H9 (cell line): ENCODE measurements around the gene PACRGL. TPM values are rescaled to one million over a fixed set of nuclear protein-coding genes. Genes with fewer than 3 reads are reported as not detected.

Experiments
- DNase-seq: peaks from one replicate; pipeline ENCODE4 v3.0.0-alpha.2; 2017
- H2AFZ ChIP-seq: one replicate; pipeline ENCODE4 v1.6.1; 2013; ENCODE audit warnings: mild to moderate bottlenecking, low read length, control low read depth, moderate library complexity
- H2AK5ac ChIP-seq: 2 replicates; pipeline ENCODE4 v1.6.1; 2013; ENCODE audit warnings: low read length, control low read depth, mixed read lengths; ENCODE audit not compliant: insufficient read length
- H2BK120ac ChIP-seq: one replicate; pipeline ENCODE4 v1.6.1; 2013; ENCODE audit warnings: low read depth, mild to moderate bottlenecking, low read length, control low read depth, inconsistent platforms; ENCODE audit not compliant: poor library complexity, severe bottlenecking
- H2BK12ac ChIP-seq: 2 replicates; pipeline ENCODE4 v1.6.1; 2013; ENCODE audit warnings: low read length, control low read depth, mixed read lengths, low read depth; ENCODE audit not compliant: insufficient read length
- H2BK15ac ChIP-seq: 2 replicates; pipeline ENCODE4 v1.6.1; 2013; ENCODE audit warnings: low read depth, low read length, control low read depth
- H2BK20ac ChIP-seq: one replicate; pipeline ENCODE4 v1.6.1; 2013; ENCODE audit warnings: low read depth, mild to moderate bottlenecking, low read length, control low read depth, inconsistent platforms; ENCODE audit not compliant: poor library complexity, severe bottlenecking
- H2BK5ac ChIP-seq: 2 replicates; pipeline ENCODE4 v1.6.1; 2013; ENCODE audit warnings: low read length, control low read depth, mixed read lengths; ENCODE audit not compliant: insufficient read length
- H3K14ac ChIP-seq: 2 replicates; pipeline ENCODE4 v1.6.1; 2013; ENCODE audit warnings: low read length, control low read depth; ENCODE audit not compliant: insufficient read depth
- H3K18ac ChIP-seq: 2 replicates; pipeline ENCODE4 v1.6.1; 2013; ENCODE audit warnings: low read depth, mild to moderate bottlenecking, mixed read lengths, low read length, control low read depth; ENCODE audit not compliant: insufficient read length
- H3K23ac ChIP-seq: 2 replicates; pipeline ENCODE4 v1.6.1; 2013; ENCODE audit warnings: low read length, control low read depth, mixed read lengths, low read depth; ENCODE audit not compliant: insufficient read length
- H3K23me2 ChIP-seq: 2 replicates; pipeline ENCODE4 v1.6.1; 2013; ENCODE audit warnings: low read depth, mild to moderate bottlenecking, mixed read lengths, low read length, control low read depth; ENCODE audit not compliant: insufficient read length, poor library complexity, severe bottlenecking
- H3K27ac ChIP-seq: 2 replicates; pipeline ENCODE4 v1.5.1; 2013; ENCODE audit warnings: low read length, control low read depth, mixed read lengths, low read depth; ENCODE audit not compliant: insufficient read length
- H3K27me3 ChIP-seq: 2 replicates; pipeline ENCODE4 v1.6.1; 2013; ENCODE audit warnings: low read length, control low read depth, inconsistent platforms; ENCODE audit not compliant: insufficient read depth
- H3K4ac ChIP-seq: 2 replicates; pipeline ENCODE4 v1.6.1; 2013; ENCODE audit warnings: low read depth, mild to moderate bottlenecking, control low read depth, inconsistent platforms, low read length, moderate library complexity
- H3K4me1 ChIP-seq: 2 replicates; pipeline ENCODE4 v1.6.1; 2013; ENCODE audit warnings: low read length, control low read depth, inconsistent platforms; ENCODE audit not compliant: insufficient read depth
- H3K4me2 ChIP-seq: 2 replicates; pipeline ENCODE4 v1.6.1; 2013; ENCODE audit warnings: low read length, control low read depth, mixed read lengths; ENCODE audit not compliant: insufficient read length, insufficient read depth
- H3K56ac ChIP-seq: 2 replicates; pipeline ENCODE4 v1.6.1; 2013; ENCODE audit warnings: low read depth, mild to moderate bottlenecking, mixed read lengths, low read length, control low read depth; ENCODE audit not compliant: insufficient read length
- H3K79me1 ChIP-seq: 2 replicates; pipeline ENCODE4 v1.6.1; 2013; ENCODE audit warnings: low read depth, mild to moderate bottlenecking, moderate library complexity, low read length, control low read depth, inconsistent platforms; ENCODE audit not compliant: insufficient read depth, poor library complexity, severe bottlenecking
- H3K79me2 ChIP-seq: 2 replicates; pipeline ENCODE4 v1.6.1; 2013; ENCODE audit warnings: low read length, control low read depth, inconsistent platforms; ENCODE audit not compliant: insufficient read depth
- H3K9ac ChIP-seq: 2 replicates; pipeline ENCODE4 v1.6.1; 2013; ENCODE audit warnings: low read length, control low read depth, mixed read lengths; ENCODE audit not compliant: insufficient read length; ENCODE audit errors: extremely low read depth
- H3K9me3 ChIP-seq: one replicate; pipeline ENCODE4 v1.6.1; 2013; ENCODE audit warnings: low read depth, low read length, inconsistent platforms; ENCODE audit not compliant: control insufficient read depth
- H3T11ph ChIP-seq: one replicate; pipeline ENCODE4 v1.6.1; 2013; ENCODE audit warnings: mild to moderate bottlenecking, low read length, control low read depth, inconsistent platforms
- H4K20me1 ChIP-seq: one replicate; pipeline ENCODE4 v1.6.1; 2013; ENCODE audit not compliant: control insufficient read depth, insufficient read length, insufficient read depth
- H4K5ac ChIP-seq: 2 replicates; pipeline ENCODE4 v1.6.1; 2013; ENCODE audit warnings: low read depth, mild to moderate bottlenecking, mixed read lengths, low read length, control low read depth; ENCODE audit not compliant: insufficient read length
- H4K8ac ChIP-seq: replicated peaks from 2 replicates; pipeline ENCODE4 v1.6.1; 2013; ENCODE audit warnings: low read length, control low read depth, mixed read lengths, low read depth; ENCODE audit not compliant: insufficient read length
- H4K91ac ChIP-seq: 2 replicates; pipeline ENCODE4 v1.6.1; 2013; ENCODE audit warnings: low read depth, mild to moderate bottlenecking, moderate library complexity, mixed read lengths, low read length, control low read depth; ENCODE audit not compliant: insufficient read length
- H3K27ac Mint-ChIP-seq, 3 experiments: 2 replicates in 2 of 3; 3 replicates in 1 of 3; pipeline ENCODE4 v1.8.0; 2020 to 2021; ENCODE audit warnings: mixed read lengths in 3 of 3, mild to moderate bottlenecking in 1 of 3, moderate library complexity in 1 of 3
- H3K27me3 Mint-ChIP-seq: 2 replicates; pipeline ENCODE4 v1.8.0; 2021; ENCODE audit warnings: low read depth, mild to moderate bottlenecking, moderate library complexity, mixed read lengths
- H3K36me3 Mint-ChIP-seq, 3 experiments: 2 replicates in 2 of 3; 3 replicates in 1 of 3; pipeline ENCODE4 v1.8.0; 2020 to 2021; ENCODE audit warnings: low read depth in 3 of 3, mixed read lengths in 3 of 3; ENCODE audit not compliant: insufficient read depth in 1 of 3
- H3K4me1 Mint-ChIP-seq, 2 experiments: 2 replicates each; pipeline ENCODE4 v1.8.0; 2020; ENCODE audit warnings: mixed read lengths in 2 of 2
- H3K4me3 Mint-ChIP-seq, 2 experiments: 2 replicates in 1 of 2; 3 replicates in 1 of 2; pipeline ENCODE4 v1.8.0; 2020 to 2021; ENCODE audit warnings: mild to moderate bottlenecking in 2 of 2, mixed read lengths in 2 of 2, moderate library complexity in 1 of 2
- H3K9me3 Mint-ChIP-seq, 2 experiments: 2 replicates in 1 of 2; 3 replicates in 1 of 2; pipeline ENCODE4 v1.8.0; 2020; ENCODE audit warnings: mild to moderate bottlenecking in 2 of 2, mixed read lengths in 2 of 2, moderate library complexity in 1 of 2
- WGBS: extraction: QIAGEN DNeasy Blood & Tissue Kit; methylation state at CpG from one replicate; pipeline ENCODE4 v1.1.7; 2013; ENCODE audit warnings: missing lambda C conversion rate, low lambda C conversion rate, mixed read lengths; ENCODE audit not compliant: insufficient read length; ENCODE audit errors: extremely low coverage; 5-methylcytosine and 5-hydroxymethylcytosine counted together
- total RNA-seq: library from RNA; stranded (reverse); gene quantifications from 2 replicates; pipeline ENCODE4 v1.2.1, GENCODE V29; 2021
- TF ChIP-seq, protein P1 (sequence below): fragments of 200-600 bp; sonication (generic); conservative IDR thresholded peaks from 3 replicates; pipeline ENCODE4 v1.8.0; 2021; ENCODE audit warnings: antibody characterized with exemption, mild to moderate bottlenecking

Gene PACRGL
- total RNA-seq, 1 experiment from 2014 or later = 18.7 TPM

DNA sequence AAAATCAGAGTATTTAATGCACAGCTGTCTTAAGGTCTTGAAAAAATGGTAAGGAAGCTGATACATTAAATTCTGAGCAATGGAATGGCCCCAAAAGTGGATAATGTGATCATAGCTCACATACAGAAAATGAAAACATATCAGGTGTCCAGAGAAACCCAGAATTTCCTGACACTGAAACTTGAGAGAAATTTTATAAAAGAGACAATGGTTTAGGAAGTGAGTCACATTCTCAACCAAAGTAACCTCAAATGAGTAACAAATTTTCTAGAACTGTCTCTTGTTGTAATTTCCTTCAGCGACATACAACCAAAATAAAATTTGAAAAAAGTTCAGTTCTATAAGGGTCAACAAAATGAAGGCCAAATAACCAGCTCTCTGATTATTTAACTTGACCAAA lies 37.4 kb upstream of the PACRGL start:
- H3K9me3 ChIP-seq = no peaks in the 10 kb centered on the region

More for the DNA sequence above, 37.4 kb upstream of the PACRGL start:
- H3K27me3 ChIP-seq = no peaks in the 10 kb centered on the region
- no peak overlapping the region for H3K4me2 ChIP-seq
- no peak overlapping the region for H4K91ac ChIP-seq
- Mint-ChIP-seq H3K4me1 (peaks cover 11 to 16% of the 10 kb centered on the region in 2 experiments), H3K9me3 (peaks cover 0 to 2% of the 10 kb centered on the region in 2 experiments; a peak in 1 of 5 replicates), H3K36me3 (no peaks in the 10 kb centered on the region), H3K27ac (no peak overlapping the region), H3K27me3 (no peaks in the 10 kb centered on the region; the same call in 1 of the 2 replicates), H3K4me3 (no peak overlapping the region)
- H3K14ac ChIP-seq = no peak overlapping the region
- DNase-seq = no peak
- no peak overlapping the region for H2BK20ac ChIP-seq
- no CpG with 5 or more reads among the region's 1 CpG for WGBS
- no peak overlapping the region for H4K5ac ChIP-seq
- H3K9ac ChIP-seq = no peak overlapping the region
- H3K56ac ChIP-seq = no peak overlapping the region
- H2BK5ac ChIP-seq = no peak overlapping the region
- no peaks in the 10 kb centered on the region for H4K20me1 ChIP-seq
- peaks cover 3% of the 10 kb centered on the region; the same call in 1 of the 2 replicates for H3K4me1 ChIP-seq
- no peak overlapping the region for H3K23ac ChIP-seq
- H2AK5ac ChIP-seq = no peak overlapping the region
- TF ChIP-seq, protein P1, sequence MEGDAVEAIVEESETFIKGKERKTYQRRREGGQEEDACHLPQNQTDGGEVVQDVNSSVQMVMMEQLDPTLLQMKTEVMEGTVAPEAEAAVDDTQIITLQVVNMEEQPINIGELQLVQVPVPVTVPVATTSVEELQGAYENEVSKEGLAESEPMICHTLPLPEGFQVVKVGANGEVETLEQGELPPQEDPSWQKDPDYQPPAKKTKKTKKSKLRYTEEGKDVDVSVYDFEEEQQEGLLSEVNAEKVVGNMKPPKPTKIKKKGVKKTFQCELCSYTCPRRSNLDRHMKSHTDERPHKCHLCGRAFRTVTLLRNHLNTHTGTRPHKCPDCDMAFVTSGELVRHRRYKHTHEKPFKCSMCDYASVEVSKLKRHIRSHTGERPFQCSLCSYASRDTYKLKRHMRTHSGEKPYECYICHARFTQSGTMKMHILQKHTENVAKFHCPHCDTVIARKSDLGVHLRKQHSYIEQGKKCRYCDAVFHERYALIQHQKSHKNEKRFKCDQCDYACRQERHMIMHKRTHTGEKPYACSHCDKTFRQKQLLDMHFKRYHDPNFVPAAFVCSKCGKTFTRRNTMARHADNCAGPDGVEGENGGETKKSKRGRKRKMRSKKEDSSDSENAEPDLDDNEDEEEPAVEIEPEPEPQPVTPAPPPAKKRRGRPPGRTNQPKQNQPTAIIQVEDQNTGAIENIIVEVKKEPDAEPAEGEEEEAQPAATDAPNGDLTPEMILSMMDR = no peak
- H3K79me1 ChIP-seq = no peaks in the 10 kb centered on the region
- H3K18ac ChIP-seq = no peak overlapping the region
- H3K79me2 ChIP-seq = no peaks in the 10 kb centered on the region
- no peak overlapping the region for H3K27ac ChIP-seq
- H4K8ac ChIP-seq = no peak overlapping the region
- no peak overlapping the region for H2BK12ac ChIP-seq
- no peak overlapping the region for H3T11ph ChIP-seq
- no peak overlapping the region for H2BK15ac ChIP-seq
- H3K23me2 ChIP-seq = no peaks in the 10 kb centered on the region
- H3K4ac ChIP-seq = no peak overlapping the region
- H2AFZ ChIP-seq = no peak overlapping the region
- H2BK120ac ChIP-seq = no peak overlapping the region
